Mucosa of gallbladder (tissue), 1 donor: ENCODE data around the gene CRCP. TPM values are rescaled to one million over a fixed set of nuclear protein-coding genes. Genes with fewer than 3 reads are reported as not detected.

ENCODE experiments used
- DNase-seq: peaks from one replicate; pipeline ENCODE4 v3.0.0-alpha.2; 2020; ENCODE audit warnings: low spot score
- total RNA-seq: library from RNA; stranded (reverse); gene quantifications from one replicate; pipeline ENCODE4 v1.2.1, GENCODE V29; 2021
- donor health status: DM: no; HTN: no; CAD: no.

Gene CRCP
- total RNA-seq, 1 donor from 2014 or later: 30.4 TPM

GRCh38 chr7:66189695-66190503 lies 75.3 kb downstream of the CRCP start:
- DNase-seq: no peak

- DNase-seq: no peak
Observed at GRCh38 chr7:66190504-66190857, 75.8 kb downstream of the CRCP start.

- no peak for DNase-seq
Observed at GRCh38 chr7:66193146-66193725, 78.6 kb downstream of the CRCP start.

GRCh38 chr7:66198469-66198868 lies 83.8 kb downstream of the CRCP start:
- DNase-seq: no peak

- DNase-seq: no peak
Observed at GRCh38 chr7:66198956-66199355, 84.3 kb downstream of the CRCP start.

- no peak for DNase-seq
Observed at GRCh38 chr7:66202441-66202840, 87.8 kb downstream of the CRCP start.

Other genes starting within 250 kb of the CRCP start
- 19.6 TPM for gene VKORC1L1, start 241.8 kb upstream of the CRCP start, total RNA-seq
- gene GUSB, start 132.6 kb upstream of the CRCP start, total RNA-seq: 73.2 TPM
- gene ASL, start 39.0 kb upstream of the CRCP start, total RNA-seq: 138 TPM
- gene TPST1, start 90.5 kb downstream of the CRCP start, total RNA-seq: 20.9 TPM